HepG2 (cell line): ENCODE results near the gene ASB16. TPM values are rescaled to one million over a fixed set of nuclear protein-coding genes. Genes with fewer than 3 reads are reported as not detected.

Source experiments
- ERF ChIP-seq: IDR thresholded peaks from 2 replicates; pipeline ENCODE4 v1.6.1; 2018; ENCODE audit warnings: missing biosample characterization, missing genetic modification reagents
- GABPB1 ChIP-seq: IDR thresholded peaks from 2 replicates; pipeline ENCODE4 v1.6.1; 2016; ENCODE audit warnings: mild to moderate bottlenecking, missing genetic modification reagents, moderate library complexity, missing compliant biosample characterization
- GLI4 ChIP-seq: sonication (generic); formaldehyde crosslinking; IDR thresholded peaks from 2 replicates; pipeline ENCODE4 v1.5.1; 2020; ENCODE audit warnings: missing genetic modification reagents, mild to moderate bottlenecking, moderate library complexity, borderline replicate concordance
- MIER2 ChIP-seq: IDR thresholded peaks from 2 replicates; pipeline ENCODE4 v1.6.1; 2016; ENCODE audit warnings: missing biosample characterization, missing genetic modification reagents
- NFKBIZ ChIP-seq: IDR thresholded peaks from 2 replicates; pipeline ENCODE4 v1.6.1; 2018; ENCODE audit warnings: missing genetic modification reagents, missing compliant biosample characterization
- NR2C2 ChIP-seq: sonication (generic); formaldehyde crosslinking; IDR thresholded peaks from 2 replicates; pipeline ENCODE4 v1.4.0; 2020; ENCODE audit warnings: missing genetic modification reagents, mild to moderate bottlenecking, moderate library complexity, borderline replicate concordance
- RFX3 ChIP-seq: IDR thresholded peaks from 2 replicates; pipeline ENCODE4 v1.6.1; 2016; ENCODE audit warnings: missing biosample characterization, missing genetic modification reagents
- TARDBP ChIP-seq: sonication (generic); formaldehyde crosslinking; IDR thresholded peaks from 2 replicates; pipeline ENCODE4 v1.8.0; 2022; ENCODE audit warnings: mild to moderate bottlenecking, missing genetic modification reagents
- U2AF1 ChIP-seq: fragments of 200-400 bp; formaldehyde crosslinking; optimal IDR thresholded peaks from 2 replicates; pipeline ENCODE3; 2017; ENCODE audit warnings: mild to moderate bottlenecking, low read depth, low read length
- ZNF251 ChIP-seq: sonication (generic); formaldehyde crosslinking; IDR thresholded peaks from 2 replicates; pipeline ENCODE4 v1.9.0; 2021; ENCODE audit warnings: mild to moderate bottlenecking, missing genetic modification reagents
- ZNF280B ChIP-seq: sonication (generic); formaldehyde crosslinking; IDR thresholded peaks from 2 replicates; pipeline ENCODE4 v1.5.0; 2020; ENCODE audit warnings: missing genetic modification reagents, mild to moderate bottlenecking, borderline replicate concordance
- ZNF292 ChIP-seq: sonication (generic); formaldehyde crosslinking; IDR thresholded peaks from 2 replicates; pipeline ENCODE4 v1.8.1; 2022; ENCODE audit warnings: mild to moderate bottlenecking, low read depth, missing genetic modification reagents, borderline replicate concordance
- ZNF337 ChIP-seq: sonication (generic); formaldehyde crosslinking; IDR thresholded peaks from 2 replicates; pipeline ENCODE4 v1.5.1; 2020; ENCODE audit warnings: missing genetic modification reagents, low read depth, mild to moderate bottlenecking, borderline replicate concordance
- ZNF552 ChIP-seq: sonication (generic); formaldehyde crosslinking; IDR thresholded peaks from 2 replicates; pipeline ENCODE4 v1.9.0; 2022; ENCODE audit warnings: missing genetic modification reagents, mild to moderate bottlenecking, borderline replicate concordance
- ZNF563 ChIP-seq: sonication (generic); formaldehyde crosslinking; IDR thresholded peaks from 2 replicates; pipeline ENCODE4 v1.8.0; 2022; ENCODE audit warnings: mild to moderate bottlenecking, moderate library complexity, missing genetic modification reagents
- ZNF597 ChIP-seq: sonication (generic); formaldehyde crosslinking; IDR thresholded peaks from 2 replicates; pipeline ENCODE4 v1.5.0; 2020; ENCODE audit warnings: missing genetic modification reagents
- ZNF770 ChIP-seq: sonication (generic); formaldehyde crosslinking; IDR thresholded peaks from 2 replicates; pipeline ENCODE4 v1.5.0; 2020; ENCODE audit warnings: mild to moderate bottlenecking, missing genetic modification reagents
- polyA plus RNA-seq, 8 experiments: library from polyadenylated mRNA; depleted of rRNA in 3 of 8; stranded (reverse) in 7 of 8; unstranded in 1 of 8; fragments of >200 nt; fragmentation: Illumina TruSeq in 4 of 8; extraction: Trizol in 4 of 8; gene quantifications; 2 replicates each; pipeline versions ENCODE4 v1.2.1 to v1.2.3, GENCODE V29; 2011 to 2016; ENCODE audit warnings: low read depth in 4 of 8, missing spikeins in 1 of 8, mixed read lengths in 1 of 8; ENCODE audit not compliant: insufficient read depth in 1 of 8
- total RNA-seq, 5 experiments: library from RNA; depleted of rRNA; stranded (reverse); fragments of >200 nt; fragmentation: Illumina TruSeq; extraction: Trizol; gene quantifications; 2 replicates each; pipeline ENCODE4 v1.2.3, GENCODE V29; 2016; ENCODE audit warnings: low read depth in 1 of 5
- TF ChIP-seq, protein P1 (sequence below): sonication (generic); formaldehyde crosslinking; IDR thresholded peaks from 2 replicates; pipeline ENCODE4 v1.4.0; 2020; ENCODE audit warnings: mild to moderate bottlenecking, missing genetic modification reagents

Gene ASB16
- total and polyA plus RNA-seq, 2 of the 13 experiments (the other 11 are each of a cell fraction or from before 2014, with no cell fraction given) = 0.07 TPM; not detected in 1

- no peak for TF ChIP-seq ZNF280B (CRISPR knock-in tag)
- peak; percentile 88 for TF ChIP-seq ZNF770
- TF ChIP-seq RFX3 (CRISPR knock-in tag) = no peak
- no peak for TF ChIP-seq NFKBIZ (CRISPR knock-in tag)
- TF ChIP-seq ZNF337 (CRISPR knock-in tag) = no peak
- peak; percentile 27; the same call in 1 of the 2 replicates for TF ChIP-seq NR2C2 (CRISPR knock-in tag)
- TF ChIP-seq GABPB1 (CRISPR knock-in tag) = peak; percentile 24; the same call in 1 of the 2 replicates
- TF ChIP-seq ZNF563 (CRISPR knock-in tag) = no peak
- TF ChIP-seq MIER2 (CRISPR knock-in tag) = no peak
- no peak for TF ChIP-seq ZNF597 (CRISPR knock-in tag)
- no peak for TF ChIP-seq ZNF251 (CRISPR knock-in tag)
- no peak for TF ChIP-seq TARDBP (CRISPR knock-in tag)
- TF ChIP-seq ZNF552 (CRISPR knock-in tag) = no peak
- TF ChIP-seq, protein P1, sequence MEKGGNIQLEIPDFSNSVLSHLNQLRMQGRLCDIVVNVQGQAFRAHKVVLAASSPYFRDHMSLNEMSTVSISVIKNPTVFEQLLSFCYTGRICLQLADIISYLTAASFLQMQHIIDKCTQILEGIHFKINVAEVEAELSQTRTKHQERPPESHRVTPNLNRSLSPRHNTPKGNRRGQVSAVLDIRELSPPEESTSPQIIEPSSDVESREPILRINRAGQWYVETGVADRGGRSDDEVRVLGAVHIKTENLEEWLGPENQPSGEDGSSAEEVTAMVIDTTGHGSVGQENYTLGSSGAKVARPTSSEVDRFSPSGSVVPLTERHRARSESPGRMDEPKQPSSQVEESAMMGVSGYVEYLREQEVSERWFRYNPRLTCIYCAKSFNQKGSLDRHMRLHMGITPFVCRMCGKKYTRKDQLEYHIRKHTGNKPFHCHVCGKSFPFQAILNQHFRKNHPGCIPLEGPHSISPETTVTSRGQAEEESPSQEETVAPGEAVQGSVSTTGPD = no peak
- no peak for TF ChIP-seq GLI4
- TF ChIP-seq ZNF292 (CRISPR knock-in tag) = peak; percentile 24; the same call in 1 of the 2 replicates
- no peak for TF ChIP-seq U2AF1
- TF ChIP-seq ERF (CRISPR knock-in tag) = no peak
These were observed 13.8 kb downstream of the ASB16 start (continued) for GRCh38 chr17:44184212-44184810.
